ENCODE results near the gene MYH11.

DNA sequence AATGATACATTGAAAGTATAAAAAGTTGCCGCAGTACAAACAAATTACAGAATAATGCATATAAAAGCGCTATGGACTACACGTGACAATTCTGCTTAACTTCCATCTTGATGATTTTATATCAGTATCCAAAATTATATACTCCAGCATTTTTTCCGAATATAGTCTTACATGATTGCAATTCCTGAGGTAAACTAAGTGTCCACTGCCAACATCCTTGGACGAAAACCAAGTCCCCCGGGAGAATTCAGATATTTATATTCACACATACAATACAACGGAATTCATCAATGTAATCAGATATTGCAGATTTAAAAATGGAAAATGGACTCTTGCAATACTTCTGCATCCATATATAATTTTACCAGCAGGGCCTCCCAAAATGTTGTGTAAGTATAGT lies 8.9 kb upstream of the MYH11 start:
- TF ChIP-seq CTCF (optimal IDR thresholded peaks at IDR 0.05 in 1 of 3, IDR thresholded peaks at IDR 0.05 in 1 of 3, conservative IDR thresholded peaks at IDR 0.05 in 1 of 3; ENCODE audit: extremely low read depth in 1 of 3, insufficient read depth in 2 of 3, low read length in 3 of 3) (no peak), EZH2 (IDR thresholded peaks at IDR 0.05; ENCODE audit: low read length) (no peak)
